ENCODE measurements around the gene ZW10. TPM values are rescaled to one million over a fixed set of nuclear protein-coding genes. Genes with fewer than 3 reads are reported as not detected.
A peak's percentile ranks its signal among the peaks of the same experiment; 100 is the strongest.
"Not testable (repeated sequence)": the region's sequence is repeated elsewhere in the genome, so short reads cannot be mapped to it uniquely, and the experiment has no call there.

ZW10 gene, protein sequence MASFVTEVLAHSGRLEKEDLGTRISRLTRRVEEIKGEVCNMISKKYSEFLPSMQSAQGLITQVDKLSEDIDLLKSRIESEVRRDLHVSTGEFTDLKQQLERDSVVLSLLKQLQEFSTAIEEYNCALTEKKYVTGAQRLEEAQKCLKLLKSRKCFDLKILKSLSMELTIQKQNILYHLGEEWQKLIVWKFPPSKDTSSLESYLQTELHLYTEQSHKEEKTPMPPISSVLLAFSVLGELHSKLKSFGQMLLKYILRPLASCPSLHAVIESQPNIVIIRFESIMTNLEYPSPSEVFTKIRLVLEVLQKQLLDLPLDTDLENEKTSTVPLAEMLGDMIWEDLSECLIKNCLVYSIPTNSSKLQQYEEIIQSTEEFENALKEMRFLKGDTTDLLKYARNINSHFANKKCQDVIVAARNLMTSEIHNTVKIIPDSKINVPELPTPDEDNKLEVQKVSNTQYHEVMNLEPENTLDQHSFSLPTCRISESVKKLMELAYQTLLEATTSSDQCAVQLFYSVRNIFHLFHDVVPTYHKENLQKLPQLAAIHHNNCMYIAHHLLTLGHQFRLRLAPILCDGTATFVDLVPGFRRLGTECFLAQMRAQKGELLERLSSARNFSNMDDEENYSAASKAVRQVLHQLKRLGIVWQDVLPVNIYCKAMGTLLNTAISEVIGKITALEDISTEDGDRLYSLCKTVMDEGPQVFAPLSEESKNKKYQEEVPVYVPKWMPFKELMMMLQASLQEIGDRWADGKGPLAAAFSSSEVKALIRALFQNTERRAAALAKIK
- 12.6 TPM for total RNA-seq

DNA sequence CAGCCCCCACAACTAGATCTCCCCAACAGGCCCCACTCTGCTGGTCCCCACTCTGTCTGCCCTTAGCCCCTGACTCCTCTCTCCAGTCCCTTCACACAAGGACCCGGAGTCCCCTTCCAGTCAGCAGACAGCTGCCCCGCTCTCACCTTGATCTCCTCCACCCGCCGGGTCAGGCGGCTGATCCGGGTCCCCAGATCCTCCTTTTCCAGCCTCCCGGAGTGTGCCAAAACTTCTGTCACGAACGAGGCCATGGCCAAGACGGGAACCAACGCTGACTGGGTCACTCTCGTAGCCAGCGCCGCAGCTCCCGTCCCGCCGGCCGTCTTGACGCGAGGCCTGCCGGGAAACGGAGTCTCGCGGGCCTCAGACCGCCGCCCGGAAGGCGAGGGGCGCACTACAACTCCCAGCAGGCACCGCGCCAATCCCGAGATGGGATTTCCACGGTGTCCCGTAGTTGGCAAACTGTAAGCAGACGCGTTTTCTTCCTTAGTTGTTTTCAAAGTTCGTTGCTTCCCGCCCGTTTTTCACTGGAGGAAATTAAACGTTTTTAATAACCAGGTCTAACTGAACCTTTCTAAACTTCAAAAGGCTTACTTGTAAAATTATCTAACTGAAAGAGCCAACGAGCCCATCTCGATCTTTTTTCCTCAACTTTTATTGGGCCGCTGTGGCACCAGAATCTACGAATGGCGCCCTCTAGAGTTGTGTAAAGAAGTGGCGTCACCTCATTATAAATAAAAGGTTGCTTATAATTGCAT, at the start of gene ZW10:
Gene ZW10, minus strand, starts transcription at position 277 of the 758 bp plus-strand sequence. Its CDS starts 26 bp downstream, at position 251.
- no peak for FAIRE-seq
- peak; percentile 70 to 82 for DNase-seq (ENCODE audit: low spot score in 2 of 2)

DNA sequence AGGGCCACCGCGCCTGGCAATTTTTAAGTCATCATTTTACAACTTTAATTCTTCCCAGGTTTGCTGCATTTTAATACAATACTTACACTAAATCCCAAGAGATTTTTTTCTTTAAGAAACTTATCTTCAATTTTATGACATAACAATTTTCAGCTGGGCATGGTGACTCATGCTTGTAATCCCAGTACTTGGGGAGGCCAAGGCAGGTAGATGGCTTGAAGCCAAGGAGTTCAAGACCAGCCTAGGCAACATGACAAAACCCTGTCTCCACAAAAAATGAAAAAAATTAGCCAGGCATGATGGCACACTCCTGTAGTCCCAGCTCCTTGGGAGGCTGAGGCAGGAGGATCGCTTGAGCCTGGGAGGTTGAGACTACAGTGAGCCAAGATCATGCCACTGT, 44.9 kb upstream of the ZW10 start:
- DNase-seq (ENCODE audit: low spot score in 2 of 2) (no peak), FAIRE-seq (no peak)

DNA sequence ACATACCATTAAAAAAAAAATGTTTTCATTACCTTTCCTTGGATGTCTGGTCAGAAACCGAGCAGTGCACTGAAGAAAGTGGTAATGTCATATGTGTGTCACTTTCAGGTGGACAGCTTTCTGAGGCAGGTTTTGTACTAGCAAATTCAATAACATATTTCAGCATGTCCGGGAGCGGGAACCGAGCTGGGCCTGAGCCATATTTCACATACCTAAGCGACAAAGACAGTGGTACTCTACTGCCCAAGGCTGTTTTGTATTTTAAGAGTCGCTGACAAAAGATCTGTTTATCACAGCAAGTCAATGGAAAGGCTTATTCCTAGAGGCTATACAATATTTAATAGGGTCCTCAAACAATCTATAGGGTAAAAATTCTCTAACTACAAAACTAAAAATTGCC, 44.1 kb upstream of the ZW10 start:
- DNase-seq (ENCODE audit: low spot score in 2 of 2) (no peak), FAIRE-seq (no peak)

DNA sequence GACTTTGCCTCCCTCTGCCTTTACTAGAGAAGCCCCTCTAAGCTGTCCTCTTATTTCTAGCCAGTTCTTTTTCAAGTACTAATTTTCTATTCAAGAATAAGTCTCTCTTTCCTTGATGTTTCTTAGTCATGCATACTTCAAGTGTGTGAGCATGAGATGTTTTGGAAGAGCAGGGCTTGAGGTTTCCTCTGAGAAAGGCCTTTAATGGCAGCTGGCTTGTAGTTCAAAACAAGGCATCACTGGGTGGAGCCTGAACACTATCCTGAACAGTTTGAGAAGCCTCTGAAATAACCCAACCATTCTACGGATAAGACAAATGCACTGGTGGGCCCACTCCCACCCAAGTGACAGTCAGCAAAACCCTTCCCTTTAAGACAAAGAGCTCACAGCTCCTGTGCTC, 43.7 kb upstream of the ZW10 start:
- DNase-seq (ENCODE audit: low spot score in 2 of 2) (no peak), FAIRE-seq (no peak)

DNA sequence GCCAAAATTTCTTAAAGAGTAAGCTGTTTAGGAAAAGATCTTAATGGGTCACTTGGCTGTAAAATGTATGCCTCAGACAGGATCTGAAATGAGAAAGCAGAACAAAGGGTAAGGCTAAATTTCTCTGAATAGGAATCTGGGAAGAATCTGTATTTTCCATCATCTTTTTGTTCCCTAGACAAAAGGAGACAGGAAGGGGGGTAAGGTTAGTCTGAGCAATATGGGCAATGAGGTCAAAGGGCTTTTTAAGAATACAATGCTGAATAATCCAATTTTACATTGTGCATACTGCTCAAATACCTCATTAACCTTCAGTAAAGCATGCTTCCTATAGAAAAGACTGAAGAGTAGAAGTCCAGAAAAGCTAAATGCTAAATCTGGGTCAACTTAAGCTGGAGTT, 40.7 kb upstream of the ZW10 start:
- DNase-seq (ENCODE audit: low spot score in 2 of 2) = no peak
- FAIRE-seq = no peak

DNA sequence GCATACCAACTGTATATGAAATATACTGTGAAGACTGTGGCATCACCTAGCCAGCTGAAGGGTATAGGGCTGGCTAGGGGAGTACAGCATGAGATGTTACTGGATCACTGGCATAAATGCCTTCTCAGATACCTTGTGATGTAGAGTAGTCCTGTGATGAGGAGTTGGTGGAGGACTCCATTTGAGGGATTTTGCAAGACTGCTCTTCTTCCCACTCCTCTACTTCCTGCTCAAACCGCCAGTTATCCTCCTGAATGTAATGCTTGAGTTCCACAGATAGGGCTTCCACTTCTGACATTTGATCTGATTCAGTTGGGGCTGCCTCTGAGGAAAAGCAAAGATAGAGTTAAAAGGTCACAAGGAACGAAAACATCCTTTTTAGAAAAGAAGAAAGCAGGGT, 35.4 kb upstream of the ZW10 start:
- FAIRE-seq (no peak), DNase-seq (ENCODE audit: low spot score in 2 of 2) (no peak)

DNA sequence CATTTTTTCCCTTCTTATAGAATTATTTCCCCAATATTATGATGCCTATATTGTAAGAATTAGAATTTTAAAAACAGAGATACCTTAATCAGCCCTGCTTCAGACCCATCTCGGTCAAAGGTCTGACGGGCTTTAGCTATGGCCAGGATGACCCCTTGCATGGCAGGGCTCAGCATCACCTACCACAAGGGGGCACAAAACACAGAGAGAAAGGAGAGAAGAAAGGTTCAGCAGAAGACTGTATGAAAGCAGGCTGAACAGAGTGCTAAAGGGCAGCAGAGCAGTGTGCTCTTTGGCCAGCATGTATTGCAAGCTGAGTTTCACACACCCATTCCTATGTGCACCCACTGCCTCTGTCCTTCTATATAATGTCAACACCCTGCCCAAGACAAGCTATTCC, 32.9 kb upstream of the ZW10 start:
- DNase-seq (ENCODE audit: low spot score in 2 of 2) (no peak), FAIRE-seq (no peak)

DNA sequence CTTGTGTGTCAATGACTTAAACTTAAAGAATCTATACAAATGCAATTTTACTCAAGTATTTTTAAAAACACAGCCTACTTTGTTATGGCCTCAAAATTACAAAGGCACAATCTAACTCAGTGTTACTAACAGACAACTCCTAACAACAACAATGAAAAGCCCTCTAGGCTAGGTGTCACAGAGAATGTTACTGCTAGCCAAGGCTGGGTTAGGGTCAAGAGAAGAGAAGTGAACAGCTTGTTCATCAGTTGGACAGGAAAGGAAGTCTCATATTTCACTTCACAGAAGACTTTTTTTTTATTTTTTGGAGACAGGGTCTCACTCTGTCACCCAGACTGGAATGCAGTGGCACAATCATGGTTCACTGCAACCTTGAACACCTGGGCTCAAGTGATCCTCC, 32.1 kb upstream of the ZW10 start:
- DNase-seq (ENCODE audit: low spot score in 2 of 2) (no peak), FAIRE-seq (no peak)

DNA sequence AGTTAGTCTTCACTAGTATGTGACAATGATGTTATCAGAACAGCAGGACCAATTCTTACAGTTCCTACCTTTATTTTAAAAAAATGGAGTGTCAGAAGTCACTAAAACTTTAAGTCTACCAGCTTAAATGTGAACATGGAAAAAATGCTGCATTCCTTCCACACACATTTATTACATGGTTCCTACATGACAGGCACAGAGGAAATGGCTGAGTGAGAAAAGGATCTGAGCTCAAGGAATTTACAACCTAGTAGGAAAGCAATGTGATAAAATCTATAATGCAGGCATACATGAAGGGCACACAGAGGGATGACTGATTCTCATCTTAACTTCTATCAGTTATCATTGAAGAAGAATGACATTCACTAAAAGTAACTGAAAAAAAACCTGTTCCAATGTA, 29.1 kb upstream of the ZW10 start:
- no peak for DNase-seq (ENCODE audit: low spot score in 2 of 2)
- FAIRE-seq = no peak

DNA sequence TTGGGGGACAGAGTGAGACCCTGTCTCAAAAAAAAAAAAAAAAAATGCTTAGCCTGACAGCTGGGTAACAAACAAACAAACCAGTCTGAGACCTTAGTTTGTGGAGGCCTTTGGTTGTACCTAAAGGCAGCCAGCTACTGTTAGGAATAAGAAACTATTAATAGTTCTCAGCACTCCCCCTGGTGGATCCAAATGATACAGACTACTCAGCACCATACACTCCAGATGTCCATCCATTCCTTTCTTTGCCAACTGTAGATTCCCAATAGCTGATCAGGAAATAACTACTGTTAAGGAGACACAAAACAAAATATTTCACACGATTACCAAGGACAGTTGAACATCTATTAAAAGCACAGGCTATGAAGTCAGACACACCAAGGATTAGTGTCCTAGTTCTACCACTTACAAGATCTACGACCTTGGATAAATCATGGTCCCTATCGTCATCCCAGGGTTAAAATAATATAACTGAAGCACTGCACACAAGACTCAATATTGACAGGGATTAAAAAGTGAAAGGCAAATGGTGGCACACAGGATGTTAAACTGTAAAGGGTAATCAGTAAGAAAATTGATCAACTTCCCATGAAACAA, 23.3 kb upstream of the ZW10 start:
- FAIRE-seq (peak; percentile 43), DNase-seq (ENCODE audit: low spot score in 2 of 2) (peak; percentile 42 to 58)

DNA sequence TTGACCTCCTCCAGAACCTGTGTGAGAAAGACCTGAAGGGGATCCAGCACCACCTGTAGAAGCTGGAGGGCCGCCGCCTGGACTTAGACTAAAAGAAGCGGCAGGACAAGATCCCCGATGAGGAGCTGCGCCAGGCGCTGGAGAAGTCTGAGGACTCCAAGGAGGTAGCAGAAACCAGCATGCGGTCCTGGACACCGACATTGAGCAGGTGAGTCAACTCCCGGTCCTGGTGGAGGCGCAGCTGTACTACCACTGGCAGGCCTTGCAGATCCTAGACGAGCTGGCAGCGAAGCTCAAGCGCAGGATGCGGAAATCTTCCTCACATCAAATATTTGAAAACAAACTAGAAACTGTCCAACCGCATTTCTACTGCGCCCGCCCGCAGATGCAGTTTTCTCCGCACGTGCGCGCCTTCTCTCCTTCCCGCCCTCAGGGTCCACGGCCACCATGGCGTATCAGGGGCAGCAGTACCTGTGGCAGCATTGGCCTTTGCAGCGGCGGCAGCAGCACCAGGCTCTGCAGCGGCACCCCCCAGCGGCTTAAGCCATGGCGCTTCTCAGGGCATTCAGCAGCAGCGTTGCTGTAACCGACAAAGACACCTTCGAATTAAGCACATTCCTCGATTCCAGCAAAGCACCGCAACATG, 16.3 kb upstream of the ZW10 start:
- FAIRE-seq = no peak
- DNase-seq (ENCODE audit: low spot score in 2 of 2) = no peak

DNA sequence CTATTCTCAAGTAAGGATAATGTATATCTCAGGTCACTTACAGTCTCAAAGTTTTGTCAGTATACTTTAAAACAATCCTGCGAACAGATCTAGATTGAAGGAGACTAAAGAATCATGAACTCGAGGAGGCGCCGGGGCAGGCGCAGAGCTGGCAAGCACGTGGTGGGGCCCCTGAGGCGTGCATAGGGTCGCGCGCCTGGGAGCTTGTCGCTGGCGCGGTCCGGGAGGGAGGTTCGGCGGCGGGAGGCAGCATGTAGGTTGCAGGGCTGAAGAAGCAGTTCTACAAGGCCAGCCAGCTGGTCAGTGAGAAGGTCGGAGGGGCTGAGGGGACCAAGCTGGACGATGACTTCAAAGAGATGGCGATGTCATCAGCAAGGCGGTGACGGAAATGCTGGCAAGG, 15.5 kb upstream of the ZW10 start:
- not testable (repeated sequence) for DNase-seq (ENCODE audit: low spot score in 2 of 2); FAIRE-seq

DNA sequence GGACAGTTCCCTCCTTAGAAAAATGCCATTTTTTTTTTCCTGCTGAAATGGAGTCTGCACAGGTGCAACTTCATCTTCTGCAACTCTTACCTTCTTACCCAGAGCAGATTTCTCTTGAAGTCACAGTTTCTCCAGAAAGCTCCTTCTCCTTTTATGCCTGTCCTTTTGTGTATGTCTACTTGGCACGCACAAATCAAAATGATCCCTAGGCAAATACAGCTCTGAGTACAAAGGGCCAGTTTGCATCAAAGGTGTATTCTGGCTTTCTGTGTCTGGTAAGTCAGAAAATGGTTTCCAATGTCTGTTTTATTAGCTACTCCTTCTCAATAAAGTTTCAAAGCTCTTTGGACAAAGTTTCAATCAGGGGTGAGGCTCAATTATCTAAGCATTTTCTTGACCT, 8.6 kb upstream of the ZW10 start:
- DNase-seq (ENCODE audit: low spot score in 2 of 2) (no peak), FAIRE-seq (no peak)

DNA sequence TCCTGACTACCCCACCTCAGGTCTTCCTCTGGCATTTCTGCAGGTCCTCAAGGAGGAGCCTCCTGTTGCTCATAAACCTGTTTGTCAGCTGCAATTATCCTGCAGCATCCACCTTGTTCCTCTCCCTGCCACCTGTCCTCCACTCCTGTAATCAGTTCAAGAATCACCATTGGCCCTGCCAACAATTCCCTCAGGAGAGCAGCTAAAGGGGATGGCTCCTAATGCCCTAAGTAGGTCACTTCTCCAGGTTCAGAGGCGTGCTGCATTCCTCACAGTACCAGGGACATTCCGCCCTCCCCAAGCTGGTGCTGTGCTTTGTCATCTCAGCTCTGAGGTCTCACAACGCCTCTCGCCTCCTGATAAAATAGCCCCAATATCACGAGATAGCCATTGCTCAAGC, 8.2 kb upstream of the ZW10 start:
- FAIRE-seq (no peak), DNase-seq (ENCODE audit: low spot score in 2 of 2) (no peak)

DNA sequence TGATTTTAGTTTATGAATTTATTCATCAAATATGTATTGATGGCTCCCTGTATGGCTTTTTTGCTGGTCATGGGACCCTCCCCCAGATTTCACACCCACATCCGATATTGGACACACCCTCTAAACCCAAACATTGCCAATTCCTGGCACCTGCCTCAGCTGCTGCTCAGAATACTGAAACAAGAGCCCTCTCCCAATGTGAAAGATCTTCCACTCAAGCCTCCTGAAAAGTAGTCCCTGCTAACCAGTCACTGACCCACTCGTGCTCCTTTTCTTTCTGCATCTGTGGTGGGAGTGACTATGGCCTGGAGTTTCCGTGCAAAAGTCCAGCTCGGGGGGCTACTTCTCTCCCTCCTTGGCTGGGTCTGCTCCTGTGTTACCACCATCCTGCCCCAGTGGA, 6.0 kb upstream of the ZW10 start, which contains the start of gene CLDN25:
Gene CLDN25, plus strand, starts transcription at position 301 of the 400 bp plus-strand sequence. Its CDS starts 0 bp downstream, at position 301.
- DNase-seq (ENCODE audit: low spot score in 2 of 2) = no peak
- no peak for FAIRE-seq

DNA sequence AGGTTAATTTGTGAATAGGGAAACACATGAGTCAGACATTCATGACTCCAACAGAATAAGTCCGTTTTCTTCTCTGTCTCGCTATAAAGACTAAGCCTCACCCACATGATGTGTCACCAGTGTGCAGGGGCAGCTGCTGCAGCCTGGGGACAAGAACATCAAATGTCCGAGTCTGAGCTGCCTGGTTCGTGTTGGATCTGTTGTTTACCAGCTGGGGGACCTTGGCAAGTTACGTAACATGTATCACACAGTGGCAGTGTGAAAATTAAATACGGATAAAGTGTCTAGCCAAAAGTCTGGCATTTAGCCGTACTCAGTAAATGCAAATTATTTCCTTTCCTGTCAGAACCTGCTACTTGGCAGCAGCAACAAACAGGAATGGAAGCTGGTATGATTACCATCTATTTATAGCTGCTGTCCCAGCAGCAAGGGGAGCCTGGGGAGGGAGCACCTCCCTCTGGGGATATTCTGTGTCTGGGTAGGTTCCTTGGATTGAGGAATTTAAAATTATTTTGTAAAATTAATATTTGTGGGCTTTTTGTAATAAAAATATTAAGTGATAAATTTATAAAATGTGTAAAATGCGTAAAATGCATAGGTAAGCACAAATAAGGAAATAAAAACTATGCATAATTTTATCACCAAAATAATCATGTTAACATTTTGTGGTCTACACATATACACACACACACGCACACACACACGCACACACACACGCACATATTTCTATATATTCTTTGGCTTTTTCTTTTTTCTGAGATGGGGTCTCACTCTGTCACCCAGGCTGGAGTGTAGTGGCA, 4.8 kb upstream of the ZW10 start:
- DNase-seq (ENCODE audit: low spot score in 2 of 2) (peak in 1 of 2 donors; percentile 56), FAIRE-seq (no peak)

DNA sequence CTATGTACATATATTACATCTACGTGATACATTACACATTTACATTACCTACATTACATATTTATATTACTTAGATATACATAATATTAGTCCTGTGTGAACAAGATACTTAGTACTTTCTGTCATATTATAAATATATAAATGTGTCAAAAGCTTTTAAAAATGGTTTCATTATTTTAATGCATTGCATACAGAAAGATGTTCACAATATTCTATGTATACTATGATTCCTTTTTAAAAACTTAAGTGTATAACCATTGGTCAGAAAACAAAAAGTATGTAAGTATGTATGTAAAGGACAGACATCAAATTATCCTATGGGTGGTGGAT, 647 bp upstream of the ZW10 start:
- peak; percentile 51 for FAIRE-seq
- DNase-seq (ENCODE audit: low spot score in 2 of 2) = no peak

DNA sequence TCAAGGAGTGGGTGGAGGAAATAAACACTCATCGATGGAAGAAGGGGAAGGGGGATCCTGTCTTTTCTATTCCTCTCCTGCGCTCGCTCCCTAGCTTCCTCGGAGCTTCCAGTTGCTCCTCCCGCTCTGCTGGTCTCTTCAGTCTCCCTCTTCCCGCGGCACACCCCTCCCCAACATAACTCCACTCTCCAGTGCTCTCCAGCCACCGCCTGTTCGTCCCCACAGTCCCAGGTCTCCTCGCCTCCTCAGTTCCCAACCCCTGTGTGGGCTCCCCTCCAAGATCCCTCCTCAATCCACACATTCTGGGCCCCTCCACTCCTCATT, 438 bp downstream of the ZW10 start:
- no peak for DNase-seq (ENCODE audit: low spot score in 2 of 2)
- no peak for FAIRE-seq

DNA sequence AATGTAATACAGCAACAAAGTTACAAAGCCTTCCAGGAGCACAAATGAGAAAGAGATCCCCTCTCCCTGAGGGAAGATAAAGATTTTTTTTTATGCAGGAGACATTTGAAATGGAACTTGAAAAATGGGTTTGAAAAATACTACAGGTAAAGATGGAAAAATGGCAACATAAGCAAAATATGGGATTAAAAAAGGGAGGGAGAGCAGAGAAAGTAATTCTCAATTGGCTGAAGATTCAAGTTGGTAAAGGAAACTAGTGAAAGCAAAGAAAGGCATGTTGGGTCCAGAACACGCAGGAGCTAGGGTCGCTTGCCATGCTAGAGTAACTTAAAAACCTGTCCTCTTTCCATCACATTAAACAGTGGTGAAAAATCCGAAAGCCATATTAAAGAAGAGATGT, 1.5 kb downstream of the ZW10 start:
- FAIRE-seq (no peak), DNase-seq (ENCODE audit: low spot score in 2 of 2) (no peak)
